Activated CD4-positive, alpha-beta memory T cell treated with anti-CD3 and anti-CD28 coated beads, Interleukin-2, amount 10 ng/mL, durations not matched to agents 7 days and 5 days (primary cell): ENCODE measurements around the gene RHD. TPM values are rescaled to one million over a fixed set of nuclear protein-coding genes. Genes with fewer than 3 reads are reported as not detected.
"Not testable (repeated sequence)": the region's sequence is repeated elsewhere in the genome, so short reads cannot be mapped to it uniquely, and the experiment has no call there.

Source experiments
- CTCF ChIA-PET: fragments of 350-600 bp; sonication (Branson Sonifier 250); formaldehyde crosslinking; loops from one replicate; lab custom pipeline; 2021; ENCODE audit warnings: antibody characterized with exemption, inconsistent platforms; lab: Charles Lee
- POLR2A ChIA-PET: fragments of 350-600 bp; sonication (Branson Sonifier 250); formaldehyde crosslinking; loops from one replicate; lab custom pipeline; 2021; ENCODE audit warnings: antibody characterized with exemption; lab: Charles Lee
- DNase-seq: peaks from one replicate; pipeline ENCODE4 v3.0.0-alpha.2; 2020
- H3K27ac Mint-ChIP-seq: one replicate; pipeline ENCODE4 v1.8.0; 2021; ENCODE audit warnings: mild to moderate bottlenecking, mixed read lengths
- H3K27me3 Mint-ChIP-seq: one replicate; pipeline ENCODE4 v1.8.0; 2021; ENCODE audit warnings: mixed read lengths
- H3K36me3 Mint-ChIP-seq: one replicate; pipeline ENCODE4 v1.8.0; 2021; ENCODE audit warnings: low read depth, mixed read lengths
- H3K4me1 Mint-ChIP-seq: one replicate; pipeline ENCODE4 v1.8.0; 2021; ENCODE audit warnings: mixed read lengths
- H3K4me3 Mint-ChIP-seq: one replicate; pipeline ENCODE4 v1.8.0; 2021; ENCODE audit warnings: mild to moderate bottlenecking, mixed read lengths
- H3K9me3 Mint-ChIP-seq: one replicate; pipeline ENCODE4 v1.8.0; 2021; ENCODE audit warnings: mixed read lengths
- total RNA-seq, 2 experiments: library from RNA; stranded (reverse); gene quantifications; one replicate each; pipeline ENCODE4 v1.2.3, GENCODE V29; 2021

RHD gene
- total RNA-seq, 2 experiments from 2014 or later: not detected

DNA sequence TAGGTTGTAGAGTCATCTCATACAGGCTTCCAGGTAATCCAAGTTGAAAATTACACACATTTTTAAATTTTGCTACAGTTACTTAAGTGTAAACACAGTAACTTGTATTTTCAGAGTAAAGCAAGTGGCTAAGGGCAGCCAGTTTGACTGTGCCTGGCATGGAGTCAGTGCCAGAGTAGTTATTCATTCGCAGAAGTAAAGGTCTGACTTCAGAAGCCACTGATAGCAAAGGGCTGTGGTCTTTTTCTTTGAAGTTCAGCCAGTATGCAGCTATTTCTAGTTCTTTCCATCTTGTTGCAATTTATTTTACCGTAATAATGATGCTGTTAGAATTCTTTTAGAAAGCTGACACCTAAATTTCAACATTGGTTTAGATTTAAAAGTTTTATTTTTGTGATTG, 75.2 kb downstream of the RHD start:
- no peak overlapping the region for H3K27ac Mint-ChIP-seq

DNA sequence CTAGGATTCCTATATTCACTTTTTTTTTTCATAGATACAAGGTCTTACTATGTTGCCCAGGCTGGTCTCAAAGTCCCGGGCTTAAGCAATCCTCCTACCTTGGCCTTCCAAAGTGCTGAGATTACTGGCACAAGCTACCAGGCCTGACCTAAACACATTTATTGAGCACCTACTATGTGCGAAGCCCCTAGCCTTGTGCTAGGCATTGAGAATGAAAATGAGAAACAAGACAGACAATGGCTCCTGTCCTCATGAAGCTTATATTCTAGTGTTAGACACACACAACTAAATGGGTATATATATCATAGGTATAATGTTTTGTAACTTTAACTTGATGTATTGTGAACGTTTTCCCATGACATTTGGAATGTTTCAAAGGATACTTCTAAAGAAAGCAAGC, 77.3 kb downstream of the RHD start:
- Mint-ChIP-seq H3K4me3 (no peak overlapping the region), H3K36me3 (peaks cover 54% of the 10 kb centered on the region), H3K9me3 (no peaks in the 10 kb centered on the region), H3K27me3 (no peaks in the 10 kb centered on the region), H3K4me1 (peaks cover 21% of the 10 kb centered on the region), H3K27ac (no peak overlapping the region)
- CTCF ChIA-PET: no interaction called here
- POLR2A ChIA-PET: interaction anchor here (1.8 kb wide), 1 partner anchor 11 kb away, joined by 5 read pairs; no protein-coding TSS in a partner anchor
- DNase-seq: no peak

More for the DNA sequence above, 75.2 kb downstream of the RHD start:
- no peak overlapping the region for H3K4me3 Mint-ChIP-seq
- DNase-seq: no peak
- peaks cover 16% of the 10 kb centered on the region for H3K4me1 Mint-ChIP-seq
- H3K9me3 Mint-ChIP-seq: no peaks in the 10 kb centered on the region
- POLR2A ChIA-PET: interaction anchor here (1.0 kb wide), 1 partner anchor 100 kb away, joined by 3 read pairs; the partner anchor contains the start of gene RSRP1
- CTCF ChIA-PET: no interaction called here
- H3K27me3 Mint-ChIP-seq: no peaks in the 10 kb centered on the region
- peaks cover 59% of the 10 kb centered on the region for H3K36me3 Mint-ChIP-seq

DNA sequence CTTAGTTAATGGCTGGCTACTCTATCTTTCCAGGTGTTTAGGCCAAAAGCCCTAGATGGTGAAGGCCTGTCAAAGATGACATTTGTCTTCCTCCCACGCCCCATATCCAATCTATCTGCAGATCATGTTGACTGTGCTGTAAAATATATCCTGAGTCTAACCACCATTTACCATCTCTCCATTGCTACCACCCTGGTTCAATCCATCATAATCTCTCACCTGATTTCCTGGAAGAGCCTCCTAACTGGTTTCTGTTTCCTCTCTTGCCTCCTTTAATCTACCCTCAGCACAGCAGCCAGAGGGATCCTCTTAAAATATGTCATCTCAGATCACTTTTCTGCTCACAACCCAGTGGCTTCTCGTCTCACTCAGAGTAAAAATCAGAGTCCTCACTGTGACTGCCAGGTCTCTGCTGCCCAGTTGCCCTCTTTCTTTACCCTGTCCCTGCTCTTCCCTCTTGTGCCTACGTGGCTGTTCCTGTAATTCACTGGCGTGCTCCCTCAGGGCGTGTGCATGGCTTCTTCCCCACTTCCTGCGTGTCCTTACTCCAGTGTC, 83.6 kb downstream of the RHD start:
- Mint-ChIP-seq H3K9me3 (no peaks in the 10 kb centered on the region), H3K4me3 (peak overlapping the region; percentile 18), H3K4me1 (peaks cover 48% of the 10 kb centered on the region), H3K27me3 (no peaks in the 10 kb centered on the region), H3K27ac (peak overlapping the region; percentile 86), H3K36me3 (peaks cover 68% of the 10 kb centered on the region)
- ChIA-PET CTCF (no interaction called here), POLR2A (interaction anchor here (0.9 to 2.3 kb wide), 2 partner anchors 13 to 17 kb away, joined by 3 to 8 read pairs; no protein-coding TSS in a partner anchor)
- no peak for DNase-seq

DNA sequence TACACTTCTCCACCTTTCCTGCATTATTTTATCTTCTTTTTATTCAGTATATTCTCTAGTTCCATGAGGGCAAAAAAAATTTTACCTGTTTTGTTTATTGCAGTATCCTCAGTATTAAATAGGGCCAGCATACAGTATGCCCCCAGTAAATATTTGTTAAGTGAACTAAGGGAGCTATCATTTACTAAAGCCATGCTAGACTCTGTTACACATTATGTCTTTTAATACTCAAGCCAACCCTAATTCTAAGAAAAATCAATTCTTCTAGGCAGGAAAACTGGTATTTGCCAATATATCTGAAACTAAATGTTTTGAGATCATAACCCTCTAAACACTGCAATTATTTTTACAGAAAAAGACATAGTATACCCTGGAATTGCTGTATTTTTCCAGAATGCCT, 84.1 kb downstream of the RHD start:
- no peak overlapping the region for H3K4me3 Mint-ChIP-seq
- no peaks in the 10 kb centered on the region for H3K9me3 Mint-ChIP-seq
- no peaks in the 10 kb centered on the region for H3K27me3 Mint-ChIP-seq
- DNase-seq: no peak
- peak overlapping the region; percentile 86 for H3K27ac Mint-ChIP-seq
- peaks cover 73% of the 10 kb centered on the region for H3K36me3 Mint-ChIP-seq
- H3K4me1 Mint-ChIP-seq: peaks cover 53% of the 10 kb centered on the region
- CTCF ChIA-PET: no interaction called here
- POLR2A ChIA-PET: interaction anchor here (0.9 to 2.3 kb wide), 3 partner anchors 14 to 124 kb away, joined by 3 to 8 read pairs (median 6); partner anchors contain the start of gene SYF2

DNA sequence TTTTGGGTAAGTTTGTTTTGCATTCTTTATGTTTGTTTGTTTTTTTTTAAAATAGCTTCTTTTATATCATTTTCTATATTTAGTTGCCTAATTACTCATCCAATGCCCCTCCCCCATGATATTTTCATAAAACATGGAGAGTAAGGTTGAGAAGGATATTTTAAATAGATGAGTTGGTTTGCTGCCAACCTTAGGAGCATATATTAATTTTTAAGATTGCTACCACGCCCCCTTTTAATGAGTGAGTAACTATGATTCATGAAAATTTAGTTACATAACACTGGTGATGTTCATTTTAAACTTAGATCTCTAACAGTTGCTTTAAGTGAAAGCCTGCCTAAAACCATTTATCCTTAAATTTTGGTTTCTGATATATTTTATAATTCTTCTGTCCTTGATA, 84.5 kb downstream of the RHD start:
- CTCF ChIA-PET: no interaction called here
- H3K4me3 Mint-ChIP-seq: peak overlapping the region; percentile 18
- POLR2A ChIA-PET: interaction anchor here (0.9 to 2.3 kb wide), 3 partner anchors 14 to 125 kb away, joined by 3 to 8 read pairs (median 6); partner anchors contain the start of gene SYF2

DNA sequence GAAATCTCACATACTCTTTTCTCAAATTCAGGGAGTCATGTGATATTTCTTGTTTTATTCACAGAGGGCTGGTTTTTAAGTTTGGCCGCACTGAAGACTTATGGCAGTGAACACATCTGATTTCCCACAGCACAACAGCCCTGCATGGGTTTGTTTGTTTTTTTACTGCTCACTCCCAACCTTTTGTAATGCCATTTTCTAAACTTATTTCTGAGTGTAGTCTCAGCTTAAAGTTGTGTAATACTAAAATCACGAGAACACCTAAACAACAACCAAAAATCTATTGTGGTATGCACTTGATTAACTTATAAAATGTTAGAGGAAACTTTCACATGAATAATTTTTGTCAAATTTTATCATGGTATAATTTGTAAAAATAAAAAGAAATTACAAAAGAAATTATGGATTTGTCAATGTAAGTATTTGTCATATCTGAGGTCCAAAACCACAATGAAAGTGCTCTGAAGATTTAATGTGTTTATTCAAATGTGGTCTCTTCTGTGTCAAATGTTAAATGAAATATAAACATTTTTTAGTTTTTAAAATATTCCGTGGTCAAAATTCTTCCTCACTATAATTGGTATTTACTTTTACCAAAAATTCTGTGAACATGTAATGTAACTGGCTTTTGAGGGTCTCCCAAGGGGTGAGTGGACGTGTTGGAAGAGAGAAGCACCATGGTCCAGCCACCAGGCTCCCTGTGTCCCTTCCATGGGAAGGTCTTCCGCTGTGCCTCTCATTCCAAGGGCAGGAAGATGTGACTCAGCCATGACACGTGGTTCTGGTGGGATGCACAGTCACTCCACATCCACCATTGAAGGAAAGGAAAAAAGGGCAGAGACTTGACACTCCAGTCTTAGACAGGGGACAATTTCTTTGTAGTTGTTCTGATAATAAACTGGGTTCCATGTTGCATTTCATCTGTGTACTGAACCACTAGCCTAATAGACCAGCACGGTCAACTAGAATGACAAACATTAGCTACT, 88.6 kb downstream of the RHD start:
- ChIA-PET POLR2A (no interaction called here), CTCF (no interaction called here)
- no peaks in the 10 kb centered on the region for H3K27me3 Mint-ChIP-seq
- no peaks in the 10 kb centered on the region for H3K9me3 Mint-ChIP-seq
- H3K36me3 Mint-ChIP-seq: peaks cover 49% of the 10 kb centered on the region
- no peak overlapping the region for H3K27ac Mint-ChIP-seq
- H3K4me1 Mint-ChIP-seq: peaks cover 42% of the 10 kb centered on the region
- no peak overlapping the region for H3K4me3 Mint-ChIP-seq
- no peak for DNase-seq

More for the DNA sequence above, 84.5 kb downstream of the RHD start:
- Mint-ChIP-seq H3K27me3 (no peaks in the 10 kb centered on the region), H3K36me3 (peaks cover 73% of the 10 kb centered on the region), H3K27ac (peak overlapping the region; percentile 86), H3K4me1 (peaks cover 57% of the 10 kb centered on the region), H3K9me3 (no peaks in the 10 kb centered on the region)
- DNase-seq: no peak

DNA sequence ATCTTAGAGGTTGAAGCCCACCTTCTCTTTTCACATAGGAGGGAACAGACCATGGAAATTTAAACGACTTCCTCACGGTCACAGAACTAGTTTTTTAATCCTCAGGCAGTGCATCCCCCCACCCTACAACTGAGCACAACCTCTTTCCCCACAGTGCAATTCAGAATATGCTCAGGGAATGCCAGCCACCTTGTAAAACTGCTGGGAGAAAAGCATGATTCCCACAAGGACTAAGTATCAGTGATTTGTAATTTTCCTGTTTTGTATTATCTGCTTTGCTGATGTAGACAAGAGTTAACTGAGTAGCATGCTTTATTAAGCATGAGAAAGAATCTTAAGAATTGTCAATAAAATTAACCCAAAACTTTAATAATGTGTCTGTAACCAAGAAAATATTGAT, 89.6 kb downstream of the RHD start:
- Mint-ChIP-seq H3K4me3 (no peak overlapping the region), H3K36me3 (peaks cover 43% of the 10 kb centered on the region), H3K4me1 (peaks cover 32% of the 10 kb centered on the region), H3K27me3 (no peaks in the 10 kb centered on the region), H3K9me3 (no peaks in the 10 kb centered on the region), H3K27ac (peak overlapping the region; percentile 18)
- POLR2A ChIA-PET: no interaction called here
- DNase-seq: no peak
- CTCF ChIA-PET: no interaction called here

DNA sequence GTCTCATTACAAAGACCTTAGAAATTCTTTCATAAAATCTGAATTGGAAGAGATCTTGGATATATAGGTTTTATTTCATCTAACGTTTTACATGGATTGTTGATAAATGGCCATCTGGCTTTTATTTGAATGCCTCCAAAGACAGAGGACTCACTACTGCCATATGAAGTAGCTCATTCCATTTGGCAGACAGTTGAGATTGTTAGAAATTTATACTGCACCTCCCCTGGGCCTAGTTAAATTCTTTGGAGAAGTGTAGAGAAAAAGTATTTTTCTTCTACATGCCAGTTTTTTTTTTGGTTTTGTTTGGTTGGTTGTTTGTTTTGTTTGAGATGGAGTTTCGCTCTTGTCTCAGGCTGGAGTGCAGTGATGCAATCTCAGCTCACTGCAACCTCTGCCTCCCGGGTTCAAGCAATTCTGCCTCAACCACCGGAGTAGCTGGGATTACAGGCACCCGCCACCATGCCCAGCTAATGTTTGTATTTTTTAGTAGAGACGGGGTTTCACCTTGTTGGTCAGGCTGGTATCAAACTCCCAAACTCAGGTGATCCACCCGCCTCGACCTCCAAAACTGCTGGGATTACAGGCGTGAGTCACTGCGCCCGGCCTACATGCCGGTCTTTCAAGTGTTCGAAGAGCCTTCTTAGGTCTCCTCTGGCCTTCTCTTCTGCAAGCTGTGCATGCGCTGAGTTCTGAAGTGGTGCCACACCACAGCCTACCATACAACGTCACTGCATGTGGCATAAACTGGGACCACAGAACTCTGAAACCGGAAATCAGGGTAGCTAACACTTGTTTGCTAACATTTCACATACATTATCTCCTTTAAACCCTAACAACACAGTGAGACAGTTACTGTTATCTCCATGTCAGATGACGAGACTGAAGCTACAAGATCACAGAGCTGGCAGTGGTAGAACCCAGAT, 90.6 kb downstream of the RHD start:
- CTCF ChIA-PET, H3K27me3 Mint-ChIP-seq, POLR2A ChIA-PET, DNase-seq, H3K27ac Mint-ChIP-seq, H3K9me3 Mint-ChIP-seq, H3K4me3 Mint-ChIP-seq: not testable (repeated sequence)
- Mint-ChIP-seq H3K36me3 (peaks cover 35% of the 10 kb centered on the region), H3K4me1 (peaks cover 23% of the 10 kb centered on the region)

DNA sequence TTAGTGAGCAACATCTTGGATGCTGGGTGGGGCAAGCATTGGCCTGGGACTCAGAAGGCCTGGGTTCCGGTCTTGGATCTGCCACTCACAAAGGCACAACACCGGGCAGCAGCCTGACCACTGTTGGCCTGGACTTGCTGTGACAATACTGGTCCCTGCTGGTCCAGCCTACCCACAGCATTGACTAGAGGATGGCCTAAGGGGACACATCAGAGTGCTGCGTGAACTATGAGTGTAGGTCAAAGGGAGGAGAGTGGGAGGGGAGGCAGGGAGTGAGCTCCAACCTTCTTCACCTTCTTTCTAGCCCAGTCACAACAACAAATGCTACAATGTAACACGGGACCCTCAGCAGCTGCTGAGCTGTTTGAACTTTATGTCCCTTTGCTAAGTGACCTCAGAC, 96.9 kb downstream of the RHD start:
- POLR2A ChIA-PET: interaction anchor here (1.2 kb wide), 1 partner anchor 122 kb away, joined by 4 read pairs; the partner anchor contains the start of gene RSRP1

DNA sequence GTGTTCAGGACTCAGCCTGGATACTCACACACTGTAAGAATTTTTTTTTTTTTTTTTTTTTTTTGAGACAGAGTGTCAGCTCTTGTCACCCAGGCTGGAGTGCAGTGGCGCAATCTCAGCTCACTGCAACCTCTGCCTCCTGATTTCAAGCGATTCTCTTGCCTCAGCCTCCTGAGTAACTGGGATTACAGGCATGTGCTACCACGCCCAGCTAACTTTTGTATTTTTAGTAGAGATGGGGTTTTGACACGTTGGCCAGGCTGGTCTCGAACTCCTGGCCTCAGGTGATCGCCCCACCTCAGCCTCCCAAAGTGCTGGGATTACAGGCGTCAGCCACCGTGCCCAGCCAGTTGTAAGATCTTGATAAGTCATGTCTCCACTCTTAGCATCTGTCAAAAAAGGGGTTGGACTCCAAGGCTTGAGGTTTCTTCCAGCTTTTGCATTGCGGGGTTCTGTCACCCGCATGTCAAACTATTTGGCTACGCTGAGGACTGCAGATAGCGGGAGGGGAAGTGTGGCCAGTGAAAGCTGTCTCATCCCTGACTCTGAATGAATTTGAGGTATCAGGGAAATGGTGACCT, 97.5 kb downstream of the RHD start:
- H3K9me3 Mint-ChIP-seq, H3K27ac Mint-ChIP-seq, H3K4me3 Mint-ChIP-seq, H3K4me1 Mint-ChIP-seq, DNase-seq, H3K36me3 Mint-ChIP-seq, H3K27me3 Mint-ChIP-seq, CTCF ChIA-PET: not testable (repeated sequence)
- POLR2A ChIA-PET: interaction anchor here (1.2 kb wide), 1 partner anchor 122 kb away, joined by 4 read pairs; the partner anchor contains the start of gene RSRP1

More for the DNA sequence above, 96.9 kb downstream of the RHD start:
- Mint-ChIP-seq H3K4me1 (no peaks in the 10 kb centered on the region), H3K36me3 (no peaks in the 10 kb centered on the region), H3K4me3 (no peak overlapping the region), H3K27ac (no peak overlapping the region), H3K27me3 (no peaks in the 10 kb centered on the region), H3K9me3 (no peaks in the 10 kb centered on the region)
- CTCF ChIA-PET: no interaction called here
- DNase-seq: no peak

DNA sequence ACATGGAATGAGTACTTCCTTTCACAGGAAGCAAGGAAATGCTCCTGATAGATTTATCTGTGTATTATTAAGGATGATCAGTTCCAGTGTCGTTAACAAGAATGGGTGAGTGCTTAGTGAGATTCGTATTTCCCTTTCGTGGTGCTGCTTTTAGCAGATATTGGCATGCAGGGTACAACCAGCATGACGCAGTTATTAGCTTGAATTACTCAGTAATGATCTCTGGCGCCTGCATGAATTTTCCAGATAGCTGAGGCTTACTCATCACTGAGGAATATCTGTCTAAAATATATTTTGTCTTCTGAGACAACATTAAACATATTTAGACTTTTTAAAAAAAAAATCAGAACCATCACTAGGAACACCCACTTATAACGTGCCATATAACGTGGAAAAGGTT, 99.4 kb downstream of the RHD start:
- H3K36me3 Mint-ChIP-seq, POLR2A ChIA-PET, H3K4me3 Mint-ChIP-seq, H3K4me1 Mint-ChIP-seq, H3K27me3 Mint-ChIP-seq, CTCF ChIA-PET, H3K9me3 Mint-ChIP-seq, H3K27ac Mint-ChIP-seq, DNase-seq: not testable (repeated sequence)

DNA sequence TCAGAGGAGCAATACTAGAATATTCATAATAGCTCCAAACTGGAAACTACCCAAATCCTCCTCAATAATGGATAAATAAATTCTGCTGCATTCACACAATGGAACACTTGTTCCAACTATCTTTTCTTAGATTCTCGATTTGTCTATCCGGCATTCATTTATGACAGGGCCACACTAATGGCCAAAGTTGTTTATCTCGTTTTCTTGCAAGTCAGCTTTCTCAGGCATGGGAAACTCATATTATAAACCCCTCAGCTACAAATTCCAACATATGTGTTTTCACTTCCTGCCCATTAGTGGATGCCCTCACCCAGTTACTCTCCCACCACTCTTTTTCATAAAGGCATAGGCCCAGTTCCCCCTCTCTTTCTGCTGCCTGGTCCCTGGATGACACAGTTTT, 106.1 kb downstream of the RHD start:
- H3K9me3 Mint-ChIP-seq, H3K4me3 Mint-ChIP-seq, DNase-seq, H3K4me1 Mint-ChIP-seq, CTCF ChIA-PET, H3K27ac Mint-ChIP-seq, POLR2A ChIA-PET, H3K36me3 Mint-ChIP-seq: not testable (repeated sequence)
- peaks cover 10% of the 10 kb centered on the region for H3K27me3 Mint-ChIP-seq
